Right atrium auricular region (tissue), 2 donors: Measurements from ENCODE around the gene UBAC2. TPM values are rescaled to one million over a fixed set of nuclear protein-coding genes. Genes with fewer than 3 reads are reported as not detected.

Experiments
- DNase-seq: peaks from one replicate; pipeline ENCODE4 v3.0.0-alpha.2; 2019; ENCODE audit warnings: low spot score
- H3K27ac ChIP-seq, 2 donors: fragments of 200-600 bp; sonication (generic); 1 replicate in 1 of 2; 2 replicates in 1 of 2; pipeline ENCODE4 v1.5.1; 2016 to 2019
- H3K27me3 ChIP-seq, 2 donors: fragments of 200-600 bp; sonication (generic); one replicate each; pipeline versions ENCODE4 v1.5.1 to v1.6.0; 2017 to 2019
- H3K36me3 ChIP-seq: fragments of 200-600 bp; sonication (generic); one replicate; pipeline ENCODE4 v1.5.1; 2016
- H3K4me1 ChIP-seq, 2 donors: fragments of 200-600 bp; sonication (generic); one replicate each; pipeline versions ENCODE4 v1.5.1 to v1.6.0; 2017 to 2019
- H3K4me3 ChIP-seq, 2 donors: fragments of 200-600 bp; sonication (generic); 1 replicate in 1 of 2; 2 replicates in 1 of 2; pipeline ENCODE4 v1.5.1; 2017 to 2019; ENCODE audit warnings: mild to moderate bottlenecking in 1 of 2, moderate library complexity in 1 of 2
- H3K9me3 ChIP-seq, 2 donors: fragments of 200-600 bp; sonication (generic); one replicate each; pipeline ENCODE4 v1.5.1; 2019
- total RNA-seq, 2 donors: library from RNA; depleted of rRNA; stranded (reverse); fragments of >200 nt; gene quantifications; one replicate each; pipeline ENCODE4 v1.1.0, GENCODE V29; 2016
- TF ChIP-seq, protein P1 (sequence below), 2 donors: fragments of 200-600 bp; sonication (generic); IDR thresholded peaks; one replicate each; pipeline ENCODE4 v1.5.1; 2019; ENCODE audit warnings: antibody characterized with exemption in 2 of 2

The UBAC2 gene
- total RNA-seq, 2 donors from 2014 or later: 47.5 to 50.7 TPM

DNA sequence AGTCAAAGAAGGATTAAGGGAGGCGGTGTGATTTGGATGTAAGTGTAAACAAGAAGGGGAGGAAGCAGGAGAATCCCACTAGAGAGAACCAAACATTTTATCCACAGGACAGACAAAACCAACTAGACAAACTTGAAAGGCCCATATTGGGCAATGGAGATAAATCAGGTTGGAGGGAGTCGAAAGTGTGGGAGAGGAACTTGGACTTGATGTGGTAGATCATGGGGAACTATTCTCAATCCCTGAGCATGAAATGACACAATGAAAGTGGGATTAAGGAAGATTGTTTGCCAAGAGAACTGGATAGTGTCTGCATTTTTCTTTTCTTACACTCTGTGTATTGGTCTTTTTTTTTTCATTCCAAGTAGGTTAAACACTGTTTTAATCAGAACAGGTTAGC lies 88.6 kb downstream of the UBAC2 start:
- Histone ChIP-seq H3K4me3 (no peak overlapping the region), H3K9me3 (no peaks in the 10 kb centered on the region), H3K36me3 (no peaks in the 10 kb centered on the region), H3K27me3 (no peaks in the 10 kb centered on the region), H3K27ac (no peak overlapping the region), H3K4me1 (peaks cover 0 to 34% of the 10 kb centered on the region in 2 donors)
- DNase-seq: no peak
- TF ChIP-seq, protein P1, sequence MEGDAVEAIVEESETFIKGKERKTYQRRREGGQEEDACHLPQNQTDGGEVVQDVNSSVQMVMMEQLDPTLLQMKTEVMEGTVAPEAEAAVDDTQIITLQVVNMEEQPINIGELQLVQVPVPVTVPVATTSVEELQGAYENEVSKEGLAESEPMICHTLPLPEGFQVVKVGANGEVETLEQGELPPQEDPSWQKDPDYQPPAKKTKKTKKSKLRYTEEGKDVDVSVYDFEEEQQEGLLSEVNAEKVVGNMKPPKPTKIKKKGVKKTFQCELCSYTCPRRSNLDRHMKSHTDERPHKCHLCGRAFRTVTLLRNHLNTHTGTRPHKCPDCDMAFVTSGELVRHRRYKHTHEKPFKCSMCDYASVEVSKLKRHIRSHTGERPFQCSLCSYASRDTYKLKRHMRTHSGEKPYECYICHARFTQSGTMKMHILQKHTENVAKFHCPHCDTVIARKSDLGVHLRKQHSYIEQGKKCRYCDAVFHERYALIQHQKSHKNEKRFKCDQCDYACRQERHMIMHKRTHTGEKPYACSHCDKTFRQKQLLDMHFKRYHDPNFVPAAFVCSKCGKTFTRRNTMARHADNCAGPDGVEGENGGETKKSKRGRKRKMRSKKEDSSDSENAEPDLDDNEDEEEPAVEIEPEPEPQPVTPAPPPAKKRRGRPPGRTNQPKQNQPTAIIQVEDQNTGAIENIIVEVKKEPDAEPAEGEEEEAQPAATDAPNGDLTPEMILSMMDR (IDR thresholded peaks at IDR 0.05): no peak

DNA sequence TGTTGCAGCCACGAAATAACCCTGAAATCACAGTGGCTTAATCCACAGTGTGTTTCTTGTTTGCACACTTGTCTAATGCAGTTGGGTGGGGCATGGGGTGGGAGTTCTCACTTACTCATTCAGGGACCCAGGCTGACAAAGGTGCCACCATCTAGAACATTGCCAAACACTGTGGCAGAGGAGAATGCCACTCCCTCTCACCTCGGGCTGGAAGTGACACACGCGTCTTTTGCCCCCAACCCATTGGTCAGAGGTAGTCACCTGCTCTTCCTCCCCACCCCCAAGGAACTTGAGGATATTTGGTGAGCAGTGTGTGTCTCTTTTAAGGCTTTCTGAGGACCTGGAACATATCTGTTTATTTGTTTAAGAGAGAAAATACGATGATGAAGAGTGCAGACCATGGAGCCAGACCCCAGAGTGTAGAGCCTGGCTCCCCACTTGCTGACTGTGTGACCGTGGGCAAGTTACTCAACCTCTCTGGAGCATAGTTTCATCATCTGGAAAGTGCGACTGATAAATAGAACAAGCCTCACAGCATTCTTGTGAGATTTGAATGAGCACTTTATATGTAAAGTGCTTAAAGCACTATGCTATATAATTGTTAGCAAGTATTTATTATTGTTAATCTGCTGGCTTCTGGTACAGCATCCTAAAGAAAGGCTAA lies 89.2 kb downstream of the UBAC2 start:
- Histone ChIP-seq H3K4me3 (no peak overlapping the region), H3K27ac (no peak overlapping the region), H3K36me3 (no peaks in the 10 kb centered on the region), H3K4me1 (peaks cover 0 to 31% of the 10 kb centered on the region in 2 donors), H3K27me3 (no peaks in the 10 kb centered on the region), H3K9me3 (no peaks in the 10 kb centered on the region)
- DNase-seq: no peak
- TF ChIP-seq, protein P1 (IDR thresholded peaks at IDR 0.05): no peak

DNA sequence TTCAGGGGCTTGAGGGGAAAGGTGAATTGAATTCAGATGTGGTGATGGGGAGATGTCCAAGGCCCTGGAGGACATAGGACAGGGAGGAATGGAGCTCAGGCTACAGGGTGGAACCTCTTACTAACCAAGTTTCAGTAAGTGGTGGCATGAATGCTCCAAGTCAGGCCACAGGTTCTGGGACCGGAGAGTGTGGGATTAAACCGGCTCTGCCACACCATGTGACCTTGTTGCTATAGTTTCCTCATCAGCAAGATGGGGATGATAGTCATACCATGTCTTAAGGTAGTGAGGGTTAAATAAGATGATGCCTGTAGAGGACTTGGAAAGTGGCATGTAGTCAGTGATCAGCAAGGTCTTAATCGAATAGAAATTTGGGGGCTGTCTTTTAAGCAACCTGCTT lies 90.2 kb downstream of the UBAC2 start:
- TF ChIP-seq, protein P1 (IDR thresholded peaks at IDR 0.05): no peak
- H3K27me3 ChIP-seq: no peaks in the 10 kb centered on the region
- H3K36me3 ChIP-seq: peaks cover 10% of the 10 kb centered on the region
- no peak overlapping the region for H3K27ac ChIP-seq
- H3K9me3 ChIP-seq: no peaks in the 10 kb centered on the region
- DNase-seq: no peak
- no peak overlapping the region for H3K4me3 ChIP-seq
- H3K4me1 ChIP-seq: peaks cover 0 to 25% of the 10 kb centered on the region in 2 donors

DNA sequence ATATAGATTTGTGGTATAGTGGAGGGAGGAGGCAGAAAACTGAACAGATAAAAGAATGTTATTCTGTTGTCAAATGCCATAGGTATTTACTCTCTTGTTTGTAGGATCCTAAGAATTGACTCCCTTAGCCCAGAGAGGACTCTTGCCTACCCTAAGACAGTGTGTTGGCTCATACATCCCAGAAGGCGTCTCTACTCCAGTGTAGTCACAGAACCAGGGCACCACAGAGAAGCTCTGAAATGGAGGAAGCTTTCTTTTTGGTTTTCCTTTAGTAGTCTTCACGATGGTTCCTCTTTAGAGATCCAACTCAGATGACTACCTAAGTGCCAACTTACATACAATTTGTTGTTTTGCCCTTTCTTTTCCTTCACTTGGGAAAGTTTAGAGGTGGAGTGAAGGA lies 92.5 kb downstream of the UBAC2 start:
- Histone ChIP-seq H3K27ac (no peak overlapping the region), H3K4me1 (peaks cover 0 to 5% of the 10 kb centered on the region in 2 donors)
- TF ChIP-seq, protein P1 (IDR thresholded peaks at IDR 0.05): no peak

DNA sequence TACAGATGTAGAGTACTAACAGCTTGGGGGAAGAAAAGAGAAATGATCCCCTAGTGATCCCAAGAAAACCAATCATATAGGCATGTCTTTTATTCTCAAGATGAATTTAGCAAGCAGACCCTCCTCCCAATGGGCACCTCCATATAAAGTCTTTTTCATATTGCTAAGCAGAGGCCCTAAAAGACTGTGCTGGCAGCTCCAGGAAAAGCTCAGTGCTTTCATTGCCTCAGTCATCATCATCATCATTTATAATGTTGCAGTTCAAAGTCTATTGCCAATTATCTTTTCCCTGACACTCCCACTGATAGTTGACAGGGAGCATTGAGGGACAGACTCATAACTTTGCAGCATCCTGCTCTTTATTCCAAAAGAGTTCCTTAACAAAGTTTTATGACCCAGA lies 93.5 kb downstream of the UBAC2 start:
- Histone ChIP-seq H3K27ac (no peak overlapping the region), H3K27me3 (no peaks in the 10 kb centered on the region), H3K4me1 (no peaks in the 10 kb centered on the region), H3K36me3 (peaks cover 10% of the 10 kb centered on the region), H3K9me3 (no peaks in the 10 kb centered on the region), H3K4me3 (no peak overlapping the region)
- TF ChIP-seq, protein P1 (IDR thresholded peaks at IDR 0.05): no peak
- no peak for DNase-seq

More for the DNA sequence above, 92.5 kb downstream of the UBAC2 start:
- Histone ChIP-seq H3K36me3 (peaks cover 10% of the 10 kb centered on the region), H3K27me3 (no peaks in the 10 kb centered on the region), H3K9me3 (no peaks in the 10 kb centered on the region), H3K4me3 (no peak overlapping the region)
- no peak for DNase-seq

DNA sequence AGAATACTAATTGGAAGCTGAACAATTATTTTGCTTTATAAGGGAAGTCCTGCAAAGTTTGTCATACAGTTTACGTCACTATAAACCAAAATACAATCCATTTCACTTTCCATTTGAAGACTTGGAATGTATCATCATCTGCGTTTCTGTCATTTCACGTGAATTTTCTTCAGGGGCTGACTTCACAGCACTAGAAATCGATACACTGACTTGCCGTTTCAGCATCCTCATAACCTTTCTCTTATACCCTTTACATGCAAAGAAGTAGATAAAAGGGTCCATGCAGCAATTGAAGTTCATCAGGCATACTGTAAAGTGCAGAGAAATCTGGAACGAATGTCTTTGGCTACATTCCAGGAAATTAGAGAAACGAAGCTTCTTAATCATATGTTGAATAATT lies 94.3 kb downstream of the UBAC2 start:
- TF ChIP-seq, protein P1 (IDR thresholded peaks at IDR 0.05): no peak
- Histone ChIP-seq H3K36me3 (peaks cover 10% of the 10 kb centered on the region), H3K27ac (no peak overlapping the region), H3K4me3 (no peak overlapping the region), H3K27me3 (no peaks in the 10 kb centered on the region), H3K9me3 (no peaks in the 10 kb centered on the region), H3K4me1 (no peaks in the 10 kb centered on the region)
- DNase-seq: no peak
